GM21447 (cell line): ENCODE data around the gene APOF.
"Not testable (repeated sequence)": the region's sequence is repeated elsewhere in the genome, so short reads cannot be mapped to it uniquely, and the experiment has no call there.

ENCODE experiments used
- ATAC-seq: cut with Tn5 transposase; IDR thresholded peaks from one replicate; pipeline ENCODE4 v1.9.1; 2021; ENCODE audit not compliant: unreplicated experiment

APOF gene, protein sequence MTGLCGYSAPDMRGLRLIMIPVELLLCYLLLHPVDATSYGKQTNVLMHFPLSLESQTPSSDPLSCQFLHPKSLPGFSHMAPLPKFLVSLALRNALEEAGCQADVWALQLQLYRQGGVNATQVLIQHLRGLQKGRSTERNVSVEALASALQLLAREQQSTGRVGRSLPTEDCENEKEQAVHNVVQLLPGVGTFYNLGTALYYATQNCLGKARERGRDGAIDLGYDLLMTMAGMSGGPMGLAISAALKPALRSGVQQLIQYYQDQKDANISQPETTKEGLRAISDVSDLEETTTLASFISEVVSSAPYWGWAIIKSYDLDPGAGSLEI

DNA sequence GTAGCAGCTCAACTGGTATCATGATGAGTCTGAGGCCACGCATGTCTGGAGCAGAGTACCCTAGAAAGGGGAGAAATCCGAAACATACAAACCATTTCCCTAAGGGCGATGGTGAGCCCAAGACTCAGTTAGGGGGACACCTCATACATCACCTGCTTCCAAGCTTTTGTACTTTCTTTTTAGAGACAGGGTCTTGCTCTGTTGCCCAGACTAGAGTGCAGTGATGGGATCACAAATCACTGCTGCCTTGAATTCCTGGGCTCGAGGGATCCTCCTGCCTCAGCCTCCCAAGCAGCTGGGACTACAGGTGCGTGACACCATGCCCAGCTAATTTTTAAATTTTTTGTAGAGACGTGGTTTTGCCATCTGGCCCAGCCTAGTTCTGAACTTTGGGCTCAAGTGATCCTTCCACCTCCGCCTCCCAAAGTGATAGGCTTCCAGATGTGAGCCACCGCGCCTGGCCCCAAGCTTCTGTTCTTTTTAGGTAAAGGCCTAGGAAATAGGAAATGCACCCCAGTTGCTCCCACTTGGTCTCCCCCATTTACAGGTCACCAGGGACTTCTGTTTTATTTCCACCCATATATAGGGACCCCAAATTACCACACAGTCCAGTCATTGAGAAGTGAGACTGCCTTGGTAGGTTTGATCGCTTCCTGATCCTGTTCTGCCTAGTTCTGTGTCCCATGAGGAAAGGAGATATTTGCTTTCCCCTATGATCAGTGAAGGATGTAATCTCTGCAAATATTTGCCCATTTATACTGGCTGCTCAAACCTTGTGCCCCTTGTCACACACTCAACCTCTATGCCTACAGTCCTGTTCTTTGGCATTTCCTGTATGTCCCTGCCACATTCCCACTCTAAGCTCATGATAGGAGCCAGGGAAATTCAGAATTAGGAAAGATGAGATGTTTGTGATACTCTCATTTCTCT, at the start of gene APOF:
Gene APOF (minus strand): TSS at position 728 of the 930 bp plus-strand sequence. CDS start 112 bp downstream, at position 616.
- no peak for ATAC-seq

DNA sequence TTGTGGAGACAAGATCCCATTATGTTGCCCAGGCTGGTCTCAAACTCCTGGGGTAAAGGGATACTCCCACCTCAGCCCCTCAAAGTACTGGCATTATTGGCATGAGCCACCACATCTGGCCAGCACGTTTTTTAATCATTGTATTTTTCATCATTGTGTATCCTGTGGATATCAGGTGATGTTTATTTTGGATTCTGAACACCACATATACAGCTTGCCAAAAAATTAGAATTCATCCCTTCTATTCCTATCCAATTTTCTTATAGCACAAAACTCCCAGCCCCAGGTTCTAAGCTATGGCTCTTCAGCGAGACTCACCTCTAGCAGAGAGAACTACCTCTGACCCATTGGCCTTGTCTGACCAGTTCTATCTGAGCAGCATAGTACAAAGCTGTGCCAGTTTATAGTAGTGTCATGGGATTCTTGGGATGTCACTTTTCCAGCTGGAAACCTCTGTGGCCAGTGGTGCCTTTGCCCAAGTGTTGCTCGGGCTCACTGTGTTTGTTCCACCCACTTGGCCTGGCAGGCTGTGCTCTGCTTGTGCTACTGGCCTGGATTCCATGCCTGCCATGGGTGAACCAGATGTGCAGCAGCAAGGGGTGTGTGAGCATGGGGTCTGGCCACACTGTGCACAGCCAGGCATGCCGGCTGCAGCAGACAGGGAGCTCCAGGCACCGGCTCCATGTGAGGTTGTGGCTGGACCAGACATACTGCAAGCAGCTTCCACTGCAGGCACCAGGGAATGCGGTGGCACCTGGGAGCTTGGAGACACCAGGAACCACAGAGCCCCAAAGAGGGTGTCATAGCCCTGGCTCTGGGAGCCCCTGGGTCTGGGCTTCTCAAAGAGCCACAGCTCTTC, 49.4 kb upstream of the APOF start:
- no peak for ATAC-seq

DNA sequence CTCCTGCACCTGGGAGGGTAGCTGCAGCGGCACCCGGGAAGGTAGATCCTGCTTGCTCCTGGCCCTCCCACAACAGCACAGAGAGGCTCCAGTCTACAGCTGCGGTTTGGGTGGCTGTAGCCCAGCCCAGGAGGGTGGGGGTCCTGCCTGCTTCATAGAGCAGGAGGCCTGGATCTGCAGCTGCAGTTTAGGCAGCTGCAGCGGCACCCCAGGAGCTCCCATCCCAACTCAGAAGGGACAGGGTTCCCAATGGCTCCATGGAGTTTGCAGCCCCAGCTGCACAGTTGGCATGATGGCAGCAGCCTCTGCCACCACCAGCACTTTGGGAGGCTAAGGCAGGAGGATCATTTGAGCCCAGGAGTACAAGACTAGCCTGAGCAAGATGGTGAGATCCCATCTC, 48.1 kb upstream of the APOF start:
- no peak for ATAC-seq

DNA sequence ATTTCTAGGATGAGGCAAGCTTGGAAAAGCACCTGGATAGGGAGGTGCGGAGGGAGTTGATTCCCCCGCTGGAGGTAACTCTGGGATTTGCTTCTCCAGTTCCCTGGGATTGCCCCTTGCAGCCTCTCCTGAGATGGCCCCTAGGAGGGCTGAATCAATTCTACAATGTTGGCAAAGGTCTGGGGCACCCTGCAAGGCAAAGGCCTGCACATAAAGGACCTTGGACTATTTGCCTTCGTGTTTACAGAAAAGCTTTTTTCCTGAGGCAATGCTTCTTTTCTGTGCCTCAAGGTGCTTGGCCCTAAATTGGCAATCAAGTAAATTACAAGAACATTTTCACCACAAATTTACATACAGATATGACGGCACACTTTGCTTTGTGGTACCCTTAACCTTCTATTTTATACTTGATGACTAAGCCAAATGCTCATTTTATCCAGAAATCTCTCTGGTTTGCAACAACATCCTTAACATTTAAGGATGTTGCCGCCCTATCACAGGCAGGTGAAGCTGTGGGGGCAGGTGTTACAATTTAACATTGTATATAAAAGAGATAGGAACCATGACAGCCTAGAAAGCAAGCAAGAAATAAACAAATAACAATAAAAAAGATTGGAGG, 46.3 kb upstream of the APOF start:
- ATAC-seq, result no peak

DNA sequence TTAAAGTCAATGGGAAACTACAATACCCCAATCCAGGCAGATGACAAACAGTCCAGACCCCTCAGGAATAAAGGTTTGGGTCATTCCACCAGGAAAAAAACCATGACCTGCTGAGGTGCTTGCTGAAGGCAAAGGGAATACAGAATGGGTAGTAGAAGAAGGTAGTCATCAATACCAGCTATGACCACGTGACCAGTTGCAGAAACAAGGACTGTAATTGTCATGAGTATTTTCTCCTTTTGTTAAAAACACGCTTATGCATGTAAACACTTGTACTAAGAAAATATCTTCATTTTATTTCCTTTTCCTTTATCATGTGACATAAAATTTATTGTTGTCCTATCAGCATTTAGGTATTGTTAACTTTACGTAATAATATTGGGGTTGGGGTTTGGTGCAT, 41.6 kb upstream of the APOF start:
- ATAC-seq, result not testable (repeated sequence)

DNA sequence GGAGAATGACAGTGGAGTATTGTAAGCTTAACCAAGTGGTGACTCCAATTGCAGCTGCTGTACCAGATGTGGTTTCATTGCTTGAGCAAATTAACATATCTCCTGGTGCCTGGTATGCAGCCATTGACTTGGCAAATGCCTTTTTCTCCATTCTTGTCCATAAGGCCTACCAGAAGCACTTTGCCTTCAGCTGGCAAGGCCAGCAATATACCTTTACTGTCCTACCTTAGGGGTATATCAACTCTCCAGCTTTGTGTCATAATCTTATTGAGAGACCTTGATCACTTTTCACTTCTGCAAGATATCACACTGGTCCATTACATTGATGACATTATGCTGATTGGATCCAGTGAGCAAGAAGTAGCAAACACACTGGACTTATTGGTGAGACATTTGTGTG, 39.0 kb upstream of the APOF start:
- not testable (repeated sequence) for ATAC-seq

DNA sequence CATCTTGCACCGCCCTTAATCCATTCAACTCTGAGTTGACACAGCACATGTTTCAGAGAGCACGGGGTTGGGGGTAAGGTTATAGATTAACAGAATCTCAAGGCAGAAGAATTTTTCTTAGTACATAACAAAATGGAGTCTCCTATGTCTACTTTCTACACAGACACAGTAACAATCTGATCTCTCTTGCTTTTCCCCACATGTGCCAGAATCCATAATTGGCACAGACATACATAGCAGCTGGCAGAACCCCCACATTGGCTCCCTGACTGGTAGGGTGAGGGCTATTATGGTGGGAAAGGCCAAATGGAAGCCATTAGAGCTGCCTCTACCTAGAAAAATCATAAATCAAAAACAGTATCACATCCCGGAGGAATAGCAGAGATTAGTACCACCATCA, 38.5 kb upstream of the APOF start:
- ATAC-seq, result not testable (repeated sequence)

DNA sequence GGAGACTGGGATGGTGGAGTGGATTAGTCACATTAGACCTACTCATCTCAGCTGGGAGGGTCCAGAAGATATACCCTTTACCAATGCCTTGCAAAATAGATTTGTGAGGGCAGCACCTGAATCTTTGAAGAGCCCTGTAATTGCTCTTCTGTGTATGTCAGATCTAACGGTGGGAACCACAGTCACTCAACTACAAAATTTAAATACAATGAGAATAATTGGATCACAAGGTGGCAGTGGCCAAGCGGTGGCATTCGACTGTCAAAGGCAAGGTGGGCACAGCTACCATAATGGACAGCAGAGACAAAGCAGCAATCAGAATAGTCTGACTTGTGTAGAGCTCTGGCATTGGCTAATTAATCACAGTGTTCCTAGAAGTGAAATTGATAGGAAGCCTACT, 36.8 kb upstream of the APOF start:
- ATAC-seq, result not testable (repeated sequence)

DNA sequence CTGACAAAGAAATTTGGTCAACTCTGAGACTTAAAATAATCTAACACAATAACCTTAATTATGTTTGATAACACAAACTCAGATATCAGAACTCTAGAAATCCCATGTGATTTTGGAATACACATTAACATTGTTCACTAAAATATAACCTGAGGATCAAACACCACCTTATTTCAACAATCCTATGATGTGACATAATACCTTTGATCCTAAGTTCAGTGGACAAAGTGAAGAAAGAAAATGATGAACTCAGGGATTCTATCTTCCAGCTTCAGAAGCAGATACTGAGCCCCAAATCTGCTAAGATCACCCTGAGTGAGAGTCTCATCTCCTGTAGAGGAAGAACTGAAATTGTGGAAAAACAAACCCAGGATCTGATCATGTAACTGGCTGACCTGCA, 35.7 kb upstream of the APOF start:
- no peak for ATAC-seq

DNA sequence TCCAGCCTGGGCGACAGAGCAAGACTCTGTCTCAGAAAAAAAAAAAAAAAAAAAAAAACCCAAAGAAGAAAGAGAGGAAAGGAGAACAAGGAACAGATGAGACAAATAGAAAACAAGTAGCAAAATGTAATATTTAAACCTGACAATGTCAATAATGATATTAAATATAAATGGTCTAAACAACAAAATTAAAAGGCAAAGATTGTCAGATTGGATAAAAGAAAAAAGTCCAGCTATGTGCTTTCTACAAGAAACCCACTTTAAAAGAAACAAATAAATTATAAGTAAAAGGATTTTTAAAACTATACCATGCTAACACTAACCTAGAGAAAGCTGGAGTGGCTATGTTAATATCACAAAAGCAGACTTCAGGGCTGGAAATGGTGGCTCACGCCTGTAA, 29.7 kb upstream of the APOF start:
- no peak for ATAC-seq

DNA sequence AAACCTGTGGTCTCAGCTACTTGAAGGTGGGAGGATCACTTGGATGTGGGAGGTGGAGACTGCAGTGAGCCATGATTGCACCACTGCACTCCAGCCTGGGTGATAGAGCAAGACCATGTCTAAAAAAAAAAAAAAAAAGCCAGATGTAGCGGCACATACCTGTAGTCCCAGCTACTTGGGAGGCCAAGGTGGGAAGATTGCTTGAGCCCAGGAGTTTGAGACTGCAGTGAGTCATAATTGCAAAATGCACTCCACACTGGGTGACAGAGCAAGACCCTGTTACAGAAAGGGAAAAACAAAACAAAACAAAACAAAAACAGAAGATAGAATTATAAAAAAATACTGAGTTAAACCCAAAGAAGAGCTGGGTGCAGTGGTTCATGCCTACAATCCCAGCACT, 29.1 kb upstream of the APOF start:
- no peak for ATAC-seq

DNA sequence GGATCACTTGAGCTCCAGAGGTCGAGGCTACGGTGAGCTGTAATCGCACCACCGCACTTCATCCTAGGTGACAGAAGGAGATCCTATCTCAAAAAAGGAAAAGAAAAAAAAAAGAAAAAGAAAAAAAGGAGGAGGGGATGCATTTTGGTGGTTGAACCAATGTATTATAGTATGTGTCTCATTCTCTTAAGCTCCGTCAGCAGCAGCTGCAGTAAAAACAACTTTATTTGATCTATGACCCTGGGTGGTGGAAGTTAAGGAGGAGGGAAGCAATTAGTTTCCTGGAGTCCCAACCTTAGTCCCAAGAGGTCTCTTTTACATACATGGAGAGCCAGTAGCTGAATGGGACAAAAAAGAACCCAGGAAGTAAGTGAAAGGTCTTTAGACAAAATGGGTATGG, 26.8 kb upstream of the APOF start:
- no peak for ATAC-seq

DNA sequence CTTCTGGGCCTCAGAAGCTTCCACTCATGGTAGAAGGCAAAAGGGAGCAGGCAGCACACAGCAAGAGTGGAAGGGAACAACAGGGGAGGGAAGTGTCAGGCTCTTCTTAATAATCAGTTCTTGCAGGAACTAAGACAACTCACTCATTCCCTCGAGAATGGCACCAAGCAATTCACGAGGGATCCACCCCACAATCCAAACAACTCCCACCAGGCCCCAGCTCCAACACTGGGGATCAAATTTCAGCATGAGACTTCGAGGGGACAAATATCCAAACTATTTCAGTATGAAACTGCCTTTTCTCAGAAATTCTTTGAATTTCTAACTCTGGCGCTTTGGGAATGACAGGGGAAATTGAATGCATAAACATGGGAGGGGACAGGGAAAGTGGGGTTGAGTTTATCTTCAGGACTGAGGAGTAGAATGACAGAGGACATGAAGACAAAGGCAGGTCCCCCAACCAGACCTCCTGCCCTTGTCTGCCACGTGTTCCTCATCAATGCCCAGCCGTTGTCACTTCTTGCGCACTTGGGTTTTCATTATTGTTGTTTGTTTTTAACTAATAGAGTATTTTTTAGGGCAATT, 24.6 kb upstream of the APOF start:
- no peak for ATAC-seq

DNA sequence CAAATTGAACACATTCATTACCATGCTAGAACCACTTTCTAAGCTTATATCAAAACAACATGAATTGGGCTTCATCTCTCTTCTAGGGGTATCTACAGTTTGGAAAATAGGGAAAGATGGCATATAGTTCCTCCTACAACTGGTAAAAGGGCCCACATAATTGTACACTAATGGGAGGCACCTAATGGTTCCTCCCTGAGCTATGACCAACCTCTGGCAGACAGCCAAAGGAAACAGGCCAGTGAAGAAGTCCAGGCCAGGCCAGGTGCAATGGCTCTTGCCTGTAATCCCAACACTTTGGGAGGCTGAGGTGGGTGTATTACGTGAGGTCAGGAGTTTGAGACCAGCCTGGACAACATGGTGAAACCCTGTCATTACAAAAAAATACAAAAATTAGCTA, 23.2 kb upstream of the APOF start:
- no peak for ATAC-seq

DNA sequence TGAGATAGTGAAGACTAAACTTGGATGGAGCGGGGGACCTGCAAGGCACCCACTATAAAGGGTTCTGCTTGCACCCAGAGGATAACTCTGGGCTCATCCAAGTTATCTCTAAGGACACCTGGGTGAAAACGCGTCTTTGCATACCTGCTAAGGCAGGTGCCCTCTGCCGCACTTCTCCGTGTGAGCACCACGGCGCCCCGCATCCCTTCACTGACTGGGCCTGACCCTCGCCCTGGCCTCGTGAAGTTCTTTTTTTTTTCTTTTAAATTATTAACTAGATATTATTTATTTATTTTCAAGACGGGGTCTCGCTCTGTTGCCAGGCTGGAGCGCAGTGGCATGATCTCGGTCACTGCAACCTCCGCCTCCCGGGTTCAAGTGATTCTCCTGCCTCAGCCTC, 20.0 kb upstream of the APOF start:
- ATAC-seq, result no peak

DNA sequence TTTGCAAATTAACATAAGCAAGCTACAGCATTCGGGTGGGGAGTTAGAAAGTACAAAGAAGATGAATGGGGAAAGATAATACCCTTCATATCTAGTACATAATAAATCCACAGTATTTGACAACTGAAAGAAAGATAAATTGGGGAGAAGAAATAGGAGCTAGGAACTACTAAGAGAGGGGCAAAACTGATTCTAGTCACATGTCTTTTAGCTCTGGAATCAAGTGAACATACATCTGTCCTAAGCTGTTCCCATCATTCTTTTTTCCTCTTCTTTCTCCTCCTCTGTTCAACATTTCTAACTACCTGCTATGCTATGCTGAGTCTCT, 15.3 kb upstream of the APOF start:
- no peak for ATAC-seq

DNA sequence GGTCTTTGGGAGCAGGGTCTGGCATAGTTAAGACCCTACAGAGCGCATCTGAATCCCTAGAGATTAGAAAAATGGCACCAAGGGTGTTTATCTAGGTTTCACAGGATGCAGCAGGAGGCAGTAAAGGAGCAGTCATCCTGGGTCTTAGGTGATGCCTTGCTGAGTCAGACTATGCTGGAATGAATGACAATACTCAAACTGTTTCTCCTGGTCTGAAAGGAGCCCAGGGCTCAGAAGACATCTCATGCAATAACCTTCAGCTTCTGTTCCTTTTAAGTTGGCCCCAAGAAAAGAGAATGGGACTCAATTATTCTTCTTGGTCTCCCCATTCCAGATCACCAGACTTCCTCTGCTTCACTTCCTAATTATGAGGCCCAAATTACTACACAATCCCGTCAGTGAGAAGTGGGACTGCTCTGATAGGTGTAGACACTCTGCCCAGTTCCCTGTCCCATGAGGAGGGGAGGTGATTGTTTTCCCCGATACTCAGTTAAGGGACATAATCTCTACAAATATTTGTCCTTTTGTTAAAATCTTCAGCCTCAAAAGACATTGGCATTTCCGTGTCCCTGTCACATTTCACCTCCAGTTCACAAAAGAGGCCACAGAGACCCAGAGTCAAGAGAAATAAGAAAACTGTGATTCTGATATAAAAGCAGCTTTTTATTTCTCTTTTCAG, 14.8 kb upstream of the APOF start:
- no peak for ATAC-seq

DNA sequence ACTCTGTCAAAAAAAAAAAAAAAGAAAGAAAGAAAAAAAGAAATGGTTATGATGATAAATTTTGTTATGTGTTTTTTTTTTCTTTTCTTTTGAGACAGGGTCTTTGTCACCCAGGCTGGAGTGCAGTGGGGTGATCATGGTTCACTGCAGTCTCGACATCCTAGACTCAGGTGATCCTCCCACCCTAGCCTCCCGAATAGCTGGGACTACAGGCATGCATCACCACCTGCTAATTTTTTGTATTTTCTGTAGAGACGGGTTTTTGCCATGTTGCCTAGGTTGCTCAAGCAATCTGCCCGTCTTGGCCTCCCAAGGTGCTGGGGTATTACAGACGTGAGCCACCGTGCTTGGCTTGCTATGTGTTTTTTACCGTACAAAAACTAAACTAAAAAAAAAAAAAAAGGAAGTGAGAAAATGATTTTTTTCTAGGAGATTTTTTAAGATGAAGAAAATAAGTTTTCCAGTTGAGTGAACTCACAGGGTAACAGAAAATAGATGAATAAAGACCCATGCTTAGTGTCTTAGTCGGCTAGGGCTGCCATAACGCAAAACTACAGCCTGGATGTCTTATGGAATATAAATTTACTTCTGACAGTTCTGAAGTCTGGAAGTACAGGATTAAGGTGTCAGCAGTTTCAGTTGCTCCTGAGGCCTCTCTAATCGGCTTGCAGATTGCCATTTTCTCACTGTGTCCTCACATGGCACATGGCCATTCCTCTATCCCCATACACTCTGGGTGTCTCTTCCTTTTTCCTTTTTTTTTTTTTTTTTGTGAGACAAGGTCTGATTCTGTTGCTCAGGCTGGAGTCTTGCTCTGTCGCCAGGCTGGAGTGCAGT, 13.2 kb upstream of the APOF start:
- ATAC-seq, result peak; percentile 61
